Kidney epithelial cell (primary cell): ENCODE results near the gene KCNH3. TPM values are rescaled to one million over a fixed set of nuclear protein-coding genes. Genes with fewer than 3 reads are reported as not detected.

Source experiments
- DNase-seq: peaks from one replicate; pipeline ENCODE4 v3.0.0-alpha.2; 2010; ENCODE audit warnings: low read depth
- H3K27me3 ChIP-seq: 2 replicates; pipeline ENCODE4 v1.6.0; 2011; ENCODE audit warnings: low read length; ENCODE audit not compliant: control insufficient read depth, insufficient read depth
- H3K36me3 ChIP-seq: 2 replicates; pipeline ENCODE4 v1.5.1; 2011; ENCODE audit warnings: low read length; ENCODE audit not compliant: control insufficient read depth, insufficient read depth
- H3K4me3 ChIP-seq: 2 replicates; pipeline ENCODE4 v1.5.1; 2011; ENCODE audit warnings: low read depth, mild to moderate bottlenecking, control low read depth, low read length
- total RNA-seq: library from RNA; depleted of rRNA; stranded (reverse); fragments of >200 nt; gene quantifications from 2 replicates; pipeline ENCODE4 v1.2.3, GENCODE V29; 2015
- TF ChIP-seq, protein P1 (sequence below): IDR thresholded peaks from 2 replicates; pipeline ENCODE4 v1.5.1; 2011; ENCODE audit warnings: mild to moderate bottlenecking, moderate library complexity, low read length, control low read depth, inconsistent platforms; ENCODE audit not compliant: insufficient read depth, poor library complexity, severe bottlenecking

Gene KCNH3
- total RNA-seq, 1 donor from 2014 or later = 0.21 TPM

DNA sequence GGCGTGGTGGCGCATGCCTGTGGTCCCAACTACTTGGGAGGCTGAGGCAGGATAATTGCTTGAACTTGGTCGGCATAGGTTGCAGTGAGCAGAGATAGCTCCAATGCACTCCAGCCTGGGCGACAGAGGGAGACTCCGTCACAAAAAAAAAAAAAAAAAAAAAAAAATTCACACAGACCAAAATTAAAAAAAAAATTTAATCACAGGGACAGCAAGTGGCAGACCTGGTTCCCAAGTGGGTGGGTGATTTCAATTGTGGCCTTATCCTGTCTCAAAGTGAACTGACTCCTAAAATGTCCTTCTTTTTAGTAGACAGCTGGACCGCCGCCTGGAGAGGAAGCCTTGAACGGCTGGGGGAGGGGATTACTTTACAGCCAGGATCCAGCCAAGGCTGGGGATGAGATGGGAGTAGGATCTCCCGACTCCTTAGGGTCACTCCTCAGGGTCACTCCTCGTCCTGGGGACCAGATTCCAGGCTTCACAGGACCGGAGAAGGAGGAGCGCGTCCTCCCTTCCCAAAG lies 1.5 kb upstream of the KCNH3 start:
- H3K27me3 ChIP-seq = peaks cover 44% of the 10 kb centered on the region
- H3K4me3 ChIP-seq = no peak overlapping the region
- H3K36me3 ChIP-seq = no peaks in the 10 kb centered on the region
- TF ChIP-seq, protein P1, sequence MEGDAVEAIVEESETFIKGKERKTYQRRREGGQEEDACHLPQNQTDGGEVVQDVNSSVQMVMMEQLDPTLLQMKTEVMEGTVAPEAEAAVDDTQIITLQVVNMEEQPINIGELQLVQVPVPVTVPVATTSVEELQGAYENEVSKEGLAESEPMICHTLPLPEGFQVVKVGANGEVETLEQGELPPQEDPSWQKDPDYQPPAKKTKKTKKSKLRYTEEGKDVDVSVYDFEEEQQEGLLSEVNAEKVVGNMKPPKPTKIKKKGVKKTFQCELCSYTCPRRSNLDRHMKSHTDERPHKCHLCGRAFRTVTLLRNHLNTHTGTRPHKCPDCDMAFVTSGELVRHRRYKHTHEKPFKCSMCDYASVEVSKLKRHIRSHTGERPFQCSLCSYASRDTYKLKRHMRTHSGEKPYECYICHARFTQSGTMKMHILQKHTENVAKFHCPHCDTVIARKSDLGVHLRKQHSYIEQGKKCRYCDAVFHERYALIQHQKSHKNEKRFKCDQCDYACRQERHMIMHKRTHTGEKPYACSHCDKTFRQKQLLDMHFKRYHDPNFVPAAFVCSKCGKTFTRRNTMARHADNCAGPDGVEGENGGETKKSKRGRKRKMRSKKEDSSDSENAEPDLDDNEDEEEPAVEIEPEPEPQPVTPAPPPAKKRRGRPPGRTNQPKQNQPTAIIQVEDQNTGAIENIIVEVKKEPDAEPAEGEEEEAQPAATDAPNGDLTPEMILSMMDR = no peak
- DNase-seq = no peak

DNA sequence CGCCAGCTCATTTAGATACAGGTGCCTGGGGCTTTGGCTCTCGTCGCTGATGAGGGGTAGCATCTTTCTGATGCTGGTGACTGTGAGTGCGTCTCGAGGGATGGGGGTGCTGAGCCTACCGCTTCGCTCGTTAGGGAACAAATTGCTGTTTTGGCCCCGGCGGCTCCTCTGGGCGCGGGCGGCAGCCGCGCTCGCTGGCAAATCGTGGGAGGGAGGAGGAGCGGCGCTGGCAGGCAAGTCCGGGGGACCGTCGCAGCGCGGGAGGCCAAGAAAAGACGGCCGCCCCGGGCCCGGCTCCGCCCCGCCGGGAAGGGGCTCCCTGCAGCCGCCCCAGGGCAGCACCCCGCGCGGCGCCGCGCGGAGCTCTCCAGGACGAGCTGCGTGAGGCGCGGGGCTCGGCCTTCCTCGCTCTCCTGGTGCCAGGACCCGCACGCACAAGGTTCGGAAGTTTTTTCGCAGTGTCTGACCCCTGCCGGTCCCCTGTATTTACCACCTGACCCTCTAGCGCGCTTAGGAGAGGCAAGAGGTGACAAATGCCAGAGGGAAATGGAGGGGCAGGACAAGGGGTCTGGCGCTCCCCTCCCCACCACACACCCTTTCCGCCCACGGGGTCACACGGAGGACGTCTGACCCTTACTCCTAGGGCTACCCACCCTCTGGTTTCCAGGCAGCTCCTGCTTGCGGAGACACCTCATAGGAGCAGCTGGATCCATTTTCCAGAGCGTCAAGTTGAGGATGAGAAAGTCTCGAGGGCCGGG lies 899 bp upstream of the KCNH3 start:
- no peak for DNase-seq
- TF ChIP-seq, protein P1 = no peak
- peaks cover 44% of the 10 kb centered on the region for H3K27me3 ChIP-seq
- H3K4me3 ChIP-seq = peak overlapping the region; percentile 36
- no peaks in the 10 kb centered on the region for H3K36me3 ChIP-seq

DNA sequence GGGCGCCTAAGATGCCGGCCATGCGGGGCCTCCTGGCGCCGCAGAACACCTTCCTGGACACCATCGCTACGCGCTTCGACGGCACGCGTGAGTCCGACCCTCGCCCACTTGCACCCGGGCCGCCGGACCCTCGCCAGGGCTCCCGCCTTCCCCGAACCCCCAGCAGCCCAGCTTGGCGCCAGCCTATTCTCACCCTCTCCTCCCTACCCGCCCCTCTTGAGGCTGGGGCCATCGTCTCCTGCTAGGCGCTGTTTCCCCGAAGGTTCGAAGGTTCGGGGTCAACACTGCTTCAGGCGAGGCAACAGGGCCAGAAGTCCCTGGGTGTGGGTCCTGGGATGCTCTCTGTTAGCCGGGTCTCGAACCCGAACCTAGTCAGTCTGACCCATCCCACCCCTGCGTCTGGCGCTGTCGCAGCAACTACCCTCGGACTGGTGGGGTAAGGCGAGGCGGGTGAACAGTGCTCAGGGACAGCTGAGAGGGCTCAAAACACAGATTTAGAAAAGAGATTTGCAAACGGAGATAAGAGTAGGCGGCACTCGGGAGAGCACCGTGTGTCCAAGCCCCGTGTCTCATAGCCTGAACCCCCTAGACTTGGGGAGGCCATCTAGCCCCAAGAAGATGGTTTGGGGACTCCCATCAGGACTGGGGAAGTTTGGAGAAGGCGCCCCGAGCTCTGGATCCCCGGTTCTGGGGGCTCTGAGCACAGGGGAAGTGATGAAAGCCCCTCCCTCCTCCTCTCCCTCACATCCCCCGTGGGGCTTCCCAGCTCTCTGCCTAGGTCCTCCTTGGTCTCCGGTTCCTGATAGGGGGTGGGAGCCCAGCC lies 787 bp downstream of the KCNH3 start:
- no peak for DNase-seq
- Histone ChIP-seq H3K27me3 (peaks cover 61% of the 10 kb centered on the region), H3K4me3 (no peak overlapping the region), H3K36me3 (no peaks in the 10 kb centered on the region)
- TF ChIP-seq, protein P1 = no peak

DNA sequence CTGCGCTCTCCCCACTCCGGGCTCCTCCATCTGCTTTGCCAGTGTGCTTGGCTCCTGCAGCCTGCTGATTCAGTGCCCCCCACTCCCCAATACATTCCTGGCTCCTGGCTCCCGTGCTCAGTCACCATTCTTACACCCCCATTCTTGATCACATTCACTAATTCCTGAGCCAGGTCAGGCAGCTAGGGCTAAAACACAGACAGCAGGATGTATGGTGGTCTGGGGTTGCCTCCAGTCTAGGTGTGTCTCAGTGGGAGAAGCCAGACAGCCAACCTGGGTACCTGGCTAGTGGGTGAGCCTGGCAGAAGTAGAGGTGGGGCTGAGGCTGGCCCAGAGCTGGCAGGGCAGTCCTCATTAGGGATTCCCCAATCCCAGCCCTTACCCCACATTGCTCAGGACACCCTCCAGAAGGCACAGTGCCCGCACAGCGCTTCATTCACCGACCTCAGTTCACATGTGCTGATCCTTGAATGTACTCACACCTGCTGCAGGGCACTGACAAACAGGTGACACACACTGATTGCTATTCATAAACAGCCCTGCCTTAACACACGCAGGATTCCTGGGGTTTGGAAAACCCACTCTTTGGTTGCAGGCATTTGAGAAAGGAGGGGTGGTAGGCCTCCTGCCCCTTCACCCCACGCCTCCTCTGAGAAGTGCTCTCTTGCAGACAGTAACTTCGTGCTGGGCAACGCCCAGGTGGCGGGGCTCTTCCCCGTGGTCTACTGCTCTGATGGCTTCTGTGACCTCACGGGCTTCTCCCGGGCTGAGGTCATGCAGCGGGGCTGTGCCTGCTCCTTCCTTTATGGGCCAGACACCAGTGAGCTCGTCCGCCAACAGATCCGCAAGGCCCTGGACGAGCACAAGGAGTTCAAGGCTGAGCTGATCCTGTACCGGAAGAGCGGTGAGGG lies 1.7 kb downstream of the KCNH3 start:
- DNase-seq = no peak
- H3K27me3 ChIP-seq = peaks cover 63% of the 10 kb centered on the region
- H3K36me3 ChIP-seq = no peaks in the 10 kb centered on the region
- TF ChIP-seq, protein P1 = no peak
- H3K4me3 ChIP-seq = no peak overlapping the region

DNA sequence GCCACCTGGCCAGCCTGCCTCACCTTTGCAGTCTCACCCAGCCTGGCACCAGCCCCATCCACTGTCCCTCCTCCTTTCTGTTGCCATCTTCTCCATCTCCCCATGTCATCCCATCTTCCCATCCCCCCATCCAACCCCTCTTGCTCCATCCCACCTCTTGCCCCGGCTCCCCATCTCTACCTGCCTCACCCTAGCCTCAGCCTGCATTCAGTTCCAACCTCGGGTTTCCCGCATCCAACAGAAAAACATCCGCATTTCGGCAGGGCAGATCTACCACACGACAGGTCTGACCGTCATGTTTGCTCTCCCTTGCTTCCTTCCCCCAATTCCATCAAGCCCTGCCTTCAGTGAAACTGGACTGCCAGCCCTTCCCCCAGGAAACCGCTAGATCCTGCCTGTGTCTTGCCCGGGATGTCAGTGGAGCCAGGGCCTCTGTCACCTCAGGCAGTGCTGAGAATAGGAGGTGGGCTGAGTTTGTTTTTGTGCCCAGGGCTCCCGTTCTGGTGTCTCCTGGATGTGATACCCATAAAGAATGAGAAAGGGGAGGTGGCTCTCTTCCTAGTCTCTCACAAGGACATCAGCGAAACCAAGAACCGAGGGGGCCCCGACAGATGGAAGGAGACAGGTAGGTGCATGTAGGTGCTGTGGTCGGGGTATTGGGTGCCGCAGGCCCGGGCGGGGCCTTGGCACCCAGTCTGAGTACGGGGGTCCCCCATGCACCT lies 2.5 kb downstream of the KCNH3 start:
- TF ChIP-seq, protein P1 = no peak
- no peak for DNase-seq
- Histone ChIP-seq H3K27me3 (peaks cover 71% of the 10 kb centered on the region), H3K4me3 (no peak overlapping the region), H3K36me3 (no peaks in the 10 kb centered on the region)
